GM21360 (cell line): ENCODE data around the gene ISG15.
"Not testable (repeated sequence)": the region's sequence is repeated elsewhere in the genome, so short reads cannot be mapped to it uniquely, and the experiment has no call there.

Experiments used
- ATAC-seq: cut with Tn5 transposase; IDR thresholded peaks from one replicate; pipeline ENCODE4 v1.9.1; 2021; ENCODE audit warnings: mild to moderate bottlenecking, moderate library complexity; ENCODE audit not compliant: unreplicated experiment

The ISG15 gene

GRCh38 chr1:994546-994945, 18.8 kb upstream of the ISG15 start:
- ATAC-seq = not testable (repeated sequence)

GRCh38 chr1:995665-996633, 17.3 kb upstream of the ISG15 start:
- ATAC-seq = no peak

GRCh38 chr1:996851-997712, 16.2 kb upstream of the ISG15 start:
- no peak for ATAC-seq

- no peak for ATAC-seq
Measured at GRCh38 chr1:997713-997992, 15.6 kb upstream of the ISG15 start.

GRCh38 chr1:997993-998744, 15.1 kb upstream of the ISG15 start:
- ATAC-seq = no peak

GRCh38 chr1:998745-998994, 14.6 kb upstream of the ISG15 start:
- ATAC-seq = no peak

GRCh38 chr1:998995-999724, 14.1 kb upstream of the ISG15 start:
- ATAC-seq = no peak

GRCh38 chr1:999725-1000356, 13.5 kb upstream of the ISG15 start, which contains the start of gene HES4:
Gene HES4 (minus strand): TSS chr1:1000097. CDS start chr1:999973, 124 bp downstream.
- no peak for ATAC-seq

- no peak for ATAC-seq
Measured at GRCh38 chr1:1000357-1001056, 12.8 kb upstream of the ISG15 start.

GRCh38 chr1:1001057-1001783, 12.1 kb upstream of the ISG15 start:
- ATAC-seq = no peak

- ATAC-seq = no peak
Measured at GRCh38 chr1:1003618-1004419, 9.5 kb upstream of the ISG15 start.

- no peak for ATAC-seq
Measured at GRCh38 chr1:1004420-1004779, 8.9 kb upstream of the ISG15 start.

GRCh38 chr1:1004780-1005697, 8.3 kb upstream of the ISG15 start:
- ATAC-seq = no peak

- ATAC-seq = no peak
Measured at GRCh38 chr1:1005774-1006304, 7.5 kb upstream of the ISG15 start.

GRCh38 chr1:1006305-1007159, 6.8 kb upstream of the ISG15 start:
- no peak for ATAC-seq

GRCh38 chr1:1010131-1010530, 3.2 kb upstream of the ISG15 start:
- not testable (repeated sequence) for ATAC-seq
